Endothelial cell of umbilical vein (primary cell): ENCODE data around the gene SPHK2. TPM values are rescaled to one million over a fixed set of nuclear protein-coding genes. Genes with fewer than 3 reads are reported as not detected.

Experiments
- BruUV-seq: library from RNA; stranded (reverse); fragments of 400-500 nt; replicated peaks from 2 replicates; lab custom pipeline; 2021; lab: Mats Ljungman, UMichigan
- CTCF ChIA-PET: fragments of 300-600, 350-600 bp; sonication (Branson Sonifier 250); formaldehyde crosslinking; loops from one replicate; lab custom pipeline; 2021; ENCODE audit warnings: antibody characterized with exemption, inconsistent platforms; lab: Charles Lee
- POLR2A ChIA-PET: fragments of 300-600, 350-600 bp; sonication (Branson Sonifier 250); formaldehyde crosslinking; loops from one replicate; lab custom pipeline; 2021; ENCODE audit warnings: antibody characterized with exemption, inconsistent platforms; lab: Charles Lee
- DNase-seq: peaks from one replicate; pipeline ENCODE4 v3.0.0-alpha.2; 2011; ENCODE audit warnings: low read depth, low spot score
- FAIRE-seq: peaks from 2 replicates; lab custom pipeline; 2011; peaks lifted over from hg19 to GRCh38; lab: Jason Lieb, UNC
- H2AFZ ChIP-seq: 2 replicates; pipeline ENCODE4 v1.6.0; 2012; ENCODE audit warnings: low read depth, low read length, control low read depth, inconsistent platforms
- H3K27ac ChIP-seq: 2 replicates; pipeline ENCODE4 v1.5.1; 2011; ENCODE audit warnings: low read depth, mild to moderate bottlenecking, control low read depth, low read length, moderate library complexity; ENCODE audit not compliant: insufficient read depth
- H3K27me3 ChIP-seq, 2 experiments: 2 replicates each; pipeline versions ENCODE4 v1.6.0 to v1.6.1; 2011; ENCODE audit warnings: low read length in 2 of 2, mixed read lengths in 1 of 2; ENCODE audit not compliant: control insufficient read depth in 2 of 2, insufficient read depth in 2 of 2
- H3K36me3 ChIP-seq, 2 experiments: 2 replicates in 1 of 2; 3 replicates in 1 of 2; pipeline ENCODE4 v1.5.1; 2011; ENCODE audit warnings: low read length in 2 of 2, mild to moderate bottlenecking in 1 of 2, moderate library complexity in 1 of 2; ENCODE audit not compliant: control insufficient read depth in 2 of 2, insufficient read depth in 2 of 2; ENCODE audit errors: extremely low read depth in 1 of 2
- H3K4me1 ChIP-seq: 3 replicates; pipeline ENCODE4 v1.5.1; 2011; ENCODE audit warnings: mild to moderate bottlenecking, low read length; ENCODE audit not compliant: control insufficient read depth, insufficient read depth; ENCODE audit errors: extremely low read depth
- H3K4me2 ChIP-seq: 2 replicates; pipeline ENCODE4 v1.6.1; 2011; ENCODE audit warnings: low read length, control low read depth, mixed read lengths; ENCODE audit not compliant: insufficient read depth
- H3K4me3 ChIP-seq, 3 experiments: fragments of 200-600 bp in 1 of 3; sonication (generic), shearing (Covaris generic) in 1 of 3; replicated peaks in 1 of 3; 2 replicates each; pipeline ENCODE4 v1.5.1; 2011 to 2016; ENCODE audit warnings: control low read depth in 3 of 3, low read length in 3 of 3, mild to moderate bottlenecking in 2 of 3, inconsistent platforms in 1 of 3, low read depth in 1 of 3, moderate library complexity in 1 of 3; ENCODE audit not compliant: insufficient read depth in 1 of 3
- H3K79me2 ChIP-seq: 2 replicates; pipeline ENCODE4 v1.6.0; 2012; ENCODE audit warnings: low read length, inconsistent platforms; ENCODE audit not compliant: control insufficient read depth, insufficient read depth
- H3K9ac ChIP-seq: replicated peaks from 2 replicates; pipeline ENCODE3; 2011; ENCODE audit warnings: low read length, control low read depth; ENCODE audit not compliant: insufficient read depth; ENCODE audit errors: extremely low read depth
- H3K9me1 ChIP-seq: replicated peaks from 3 replicates; pipeline ENCODE4 v1.6.0; 2011; ENCODE audit warnings: mild to moderate bottlenecking, low read length; ENCODE audit not compliant: control insufficient read depth, insufficient read depth; ENCODE audit errors: extremely low read depth
- H3K9me3 ChIP-seq: replicated peaks from 2 replicates; pipeline ENCODE4 v1.5.1; 2012; ENCODE audit warnings: low read length, inconsistent platforms; ENCODE audit not compliant: control insufficient read depth, insufficient read depth
- H4K20me1 ChIP-seq: replicated peaks from 2 replicates; pipeline ENCODE3; 2011; ENCODE audit warnings: mild to moderate bottlenecking, low read length; ENCODE audit not compliant: control insufficient read depth, insufficient read depth; ENCODE audit errors: extremely low read depth
- EZH2 ChIP-seq: IDR thresholded peaks from 2 replicates; pipeline ENCODE4 v1.6.1; 2012; ENCODE audit warnings: borderline replicate concordance, low read depth, mild to moderate bottlenecking, moderate library complexity, low read length, inconsistent platforms; ENCODE audit not compliant: severe bottlenecking
- FOS ChIP-seq: IDR thresholded peaks from 2 replicates; pipeline ENCODE4 v1.6.1; 2011; ENCODE audit warnings: mild to moderate bottlenecking, low read length, moderate library complexity, borderline replicate concordance; ENCODE audit not compliant: insufficient read depth
- GATA2 ChIP-seq: IDR thresholded peaks from 2 replicates; pipeline ENCODE4 v1.7.0; 2011; ENCODE audit warnings: low read depth, mild to moderate bottlenecking, moderate library complexity, mixed read lengths, low read length; ENCODE audit not compliant: insufficient read length, insufficient read depth
- JUN ChIP-seq: IDR thresholded peaks from 2 replicates; pipeline ENCODE4 v1.6.1; 2011; ENCODE audit warnings: borderline replicate concordance, low read depth; ENCODE audit not compliant: insufficient read length, insufficient read depth
- MYC ChIP-seq: IDR thresholded peaks from one replicate; pipeline ENCODE4 v1.6.1; 2011; ENCODE audit warnings: mild to moderate bottlenecking, low read depth, low read length
- POLR2A ChIP-seq: IDR thresholded peaks from 2 replicates; pipeline ENCODE4 v1.6.1; 2012; ENCODE audit warnings: low read depth, mild to moderate bottlenecking, control low read depth, low read length
- POLR2AphosphoS5 ChIP-seq: IDR thresholded peaks from 2 replicates; pipeline ENCODE4 v1.6.1; 2012; ENCODE audit warnings: low read depth, mild to moderate bottlenecking, control low read depth, low read length, moderate library complexity; ENCODE audit not compliant: insufficient read depth
- dilution Hi-C: fragments of 300-500 bp; cut with MboI; formaldehyde crosslinking; loops from one replicate; pipeline ENCODE4 v1.15.0; 2019; ENCODE audit warnings: low sequenced_read_pairs; ENCODE audit not compliant: extremely low pct_ligation_motif_present
- intact Hi-C: fragments of 100-400 bp; cut with micrococcal nuclease; formaldehyde crosslinking; loops from one replicate; pipeline ENCODE4 v1.10.0; 2022
- polyA plus RNA-seq, 4 experiments: library from polyadenylated mRNA; depleted of rRNA in 3 of 4; stranded (reverse) in 3 of 4; unstranded in 1 of 4; fragments of >200 nt; gene quantifications; 2 replicates each; pipeline versions ENCODE4 v1.2.1 to v1.2.3, GENCODE V29; 2011 to 2012; ENCODE audit warnings: missing spikeins in 1 of 4
- total RNA-seq: library from RNA; stranded (reverse); gene quantifications from 2 replicates; pipeline ENCODE4 v1.2.3, GENCODE V29; 2021
- TF ChIP-seq, protein P1 (sequence below): IDR thresholded peaks from 2 replicates; pipeline ENCODE4 v1.6.1; 2011; ENCODE audit not compliant: insufficient read depth, insufficient read length
- TF ChIP-seq, protein P2 (sequence below), 2 donors: IDR thresholded peaks; 1 replicate in 1 of 2; 2 replicates in 1 of 2; pipeline ENCODE4 v1.5.1; 2011; ENCODE audit warnings: low read length in 2 of 2, mild to moderate bottlenecking in 2 of 2, moderate library complexity in 2 of 2, control low read depth in 1 of 2, inconsistent platforms in 1 of 2, low read depth in 1 of 2; ENCODE audit not compliant: insufficient read depth in 1 of 2; ENCODE audit errors: extremely low read depth in 1 of 2

Gene SPHK2
- total and polyA plus RNA-seq, 2 donors (not counting 3 experiments of a cell fraction or from before 2014, with no cell fraction given): 20.2 to 31.1 TPM

DNA sequence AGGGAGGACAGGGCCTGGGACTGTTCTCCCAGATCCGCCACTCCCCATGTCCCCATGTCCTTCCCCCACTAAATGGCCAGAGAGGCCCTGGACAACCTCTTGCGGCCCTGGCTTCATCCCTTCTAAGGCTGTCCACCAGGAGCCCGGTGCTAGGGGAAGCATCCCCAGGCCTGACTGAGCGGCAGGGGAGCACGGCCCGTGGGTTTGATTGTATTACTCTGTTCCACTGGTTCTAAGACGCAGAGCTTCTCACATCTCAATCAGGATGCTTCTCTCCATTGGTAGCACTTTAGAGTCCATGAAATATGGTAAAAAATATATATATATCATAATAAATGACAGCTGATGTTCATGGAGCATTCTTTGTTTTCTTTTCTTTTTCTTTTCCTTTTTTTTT is 11.9 kb upstream of the SPHK2 start:
- dilution Hi-C loops: no loop called here
- no peak for TF ChIP-seq POLR2AphosphoS5
- TF ChIP-seq, protein P1, sequence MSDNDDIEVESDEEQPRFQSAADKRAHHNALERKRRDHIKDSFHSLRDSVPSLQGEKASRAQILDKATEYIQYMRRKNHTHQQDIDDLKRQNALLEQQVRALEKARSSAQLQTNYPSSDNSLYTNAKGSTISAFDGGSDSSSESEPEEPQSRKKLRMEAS: no peak
- TF ChIP-seq MYC: no peak
- TF ChIP-seq FOS: no peak
- TF ChIP-seq POLR2A: no peak
- TF ChIP-seq EZH2: no peak
- TF ChIP-seq JUN: no peak
- TF ChIP-seq GATA2: no peak
- TF ChIP-seq, protein P2, sequence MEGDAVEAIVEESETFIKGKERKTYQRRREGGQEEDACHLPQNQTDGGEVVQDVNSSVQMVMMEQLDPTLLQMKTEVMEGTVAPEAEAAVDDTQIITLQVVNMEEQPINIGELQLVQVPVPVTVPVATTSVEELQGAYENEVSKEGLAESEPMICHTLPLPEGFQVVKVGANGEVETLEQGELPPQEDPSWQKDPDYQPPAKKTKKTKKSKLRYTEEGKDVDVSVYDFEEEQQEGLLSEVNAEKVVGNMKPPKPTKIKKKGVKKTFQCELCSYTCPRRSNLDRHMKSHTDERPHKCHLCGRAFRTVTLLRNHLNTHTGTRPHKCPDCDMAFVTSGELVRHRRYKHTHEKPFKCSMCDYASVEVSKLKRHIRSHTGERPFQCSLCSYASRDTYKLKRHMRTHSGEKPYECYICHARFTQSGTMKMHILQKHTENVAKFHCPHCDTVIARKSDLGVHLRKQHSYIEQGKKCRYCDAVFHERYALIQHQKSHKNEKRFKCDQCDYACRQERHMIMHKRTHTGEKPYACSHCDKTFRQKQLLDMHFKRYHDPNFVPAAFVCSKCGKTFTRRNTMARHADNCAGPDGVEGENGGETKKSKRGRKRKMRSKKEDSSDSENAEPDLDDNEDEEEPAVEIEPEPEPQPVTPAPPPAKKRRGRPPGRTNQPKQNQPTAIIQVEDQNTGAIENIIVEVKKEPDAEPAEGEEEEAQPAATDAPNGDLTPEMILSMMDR (IDR thresholded peaks at IDR 0.05; ENCODE audit: extremely low read depth in 1 of 2, insufficient read depth in 1 of 2, low read depth in 1 of 2, low read length in 2 of 2): no peak
- Histone ChIP-seq H4K20me1 (no peaks in the 10 kb centered on the region), H3K27me3 (no peaks in the 10 kb centered on the region), H3K4me2 (no peak overlapping the region), H3K4me3 (no peak overlapping the region), H3K27ac (no peak overlapping the region), H3K9me1 (no peaks in the 10 kb centered on the region), H3K4me1 (no peaks in the 10 kb centered on the region), H3K36me3 (no peaks in the 10 kb centered on the region), H2AFZ (no peak overlapping the region), H3K9me3 (no peaks in the 10 kb centered on the region), H3K79me2 (no peaks in the 10 kb centered on the region), H3K9ac (no peak overlapping the region)
- CTCF ChIA-PET: interaction anchor here (1.0 to 1.2 kb wide), 2 partner anchors 15 to 23 kb away, joined by 3 to 4 read pairs; no protein-coding TSS in a partner anchor
- BruUV-seq: no TSS peak
- FAIRE-seq (no peak), DNase-seq (no peak)
- intact Hi-C loops: no loop called here
- POLR2A ChIA-PET: interaction anchor here (0.6 to 1.1 kb wide), 2 partner anchors 12 to 434 kb away, joined by 3 read pairs; partner anchors contain the start of genes RPL18 and SPHK2
